Keratinocyte (primary cell): Measurements from ENCODE around the gene SERINC5.

Source experiments
- EZH2 ChIP-seq: IDR thresholded peaks from one replicate; pipeline ENCODE4 v1.6.1; 2012; ENCODE audit warnings: inconsistent platforms, mild to moderate bottlenecking, low read length, moderate library complexity
- TF ChIP-seq, protein P1 (sequence below), 3 experiments: IDR thresholded peaks in 1 of 3; conservative IDR thresholded peaks in 1 of 3; optimal IDR thresholded peaks in 1 of 3; 2 replicates in 2 of 3; 3 replicates in 1 of 3; pipeline versions ENCODE3 to v1.5.1; 2011; ENCODE audit warnings: low read length in 3 of 3, mild to moderate bottlenecking in 3 of 3, moderate library complexity in 2 of 3, control low read depth in 1 of 3, inconsistent platforms in 1 of 3; ENCODE audit not compliant: insufficient read depth in 2 of 3; ENCODE audit errors: extremely low read depth in 1 of 3

DNA sequence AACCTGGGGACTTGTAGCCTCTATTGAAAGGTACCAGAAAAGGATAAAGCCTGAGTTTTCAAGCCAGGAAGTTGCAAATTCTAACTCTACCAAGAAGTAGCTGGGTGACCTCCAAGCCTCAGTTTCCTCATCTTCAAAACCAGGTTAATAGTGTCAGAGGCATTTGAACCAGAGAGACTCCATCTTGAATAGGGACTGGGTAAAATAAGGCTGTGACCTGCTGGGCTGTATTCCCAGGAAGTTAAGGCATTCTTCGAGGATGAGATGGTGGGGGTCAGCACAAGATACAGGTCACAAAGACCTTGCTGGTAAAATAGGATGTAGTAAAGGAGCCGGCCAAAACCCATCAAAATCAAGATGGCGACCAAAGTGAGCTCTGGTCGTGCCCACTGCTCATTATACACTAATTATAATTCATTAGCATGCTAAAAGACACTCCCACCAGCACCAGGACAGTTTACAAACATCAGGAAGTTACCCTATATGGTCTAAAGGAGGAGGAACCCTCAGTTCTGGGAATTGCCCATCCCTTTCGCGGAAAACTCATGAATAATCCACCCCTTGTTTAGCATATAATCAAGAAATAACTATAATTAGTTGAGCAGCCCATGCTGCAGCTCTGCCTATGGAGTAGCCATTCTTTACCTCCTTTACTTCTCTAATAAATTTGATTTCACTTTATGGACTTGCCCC, 3.8 kb upstream of the SERINC5 start:
- TF ChIP-seq, protein P1, sequence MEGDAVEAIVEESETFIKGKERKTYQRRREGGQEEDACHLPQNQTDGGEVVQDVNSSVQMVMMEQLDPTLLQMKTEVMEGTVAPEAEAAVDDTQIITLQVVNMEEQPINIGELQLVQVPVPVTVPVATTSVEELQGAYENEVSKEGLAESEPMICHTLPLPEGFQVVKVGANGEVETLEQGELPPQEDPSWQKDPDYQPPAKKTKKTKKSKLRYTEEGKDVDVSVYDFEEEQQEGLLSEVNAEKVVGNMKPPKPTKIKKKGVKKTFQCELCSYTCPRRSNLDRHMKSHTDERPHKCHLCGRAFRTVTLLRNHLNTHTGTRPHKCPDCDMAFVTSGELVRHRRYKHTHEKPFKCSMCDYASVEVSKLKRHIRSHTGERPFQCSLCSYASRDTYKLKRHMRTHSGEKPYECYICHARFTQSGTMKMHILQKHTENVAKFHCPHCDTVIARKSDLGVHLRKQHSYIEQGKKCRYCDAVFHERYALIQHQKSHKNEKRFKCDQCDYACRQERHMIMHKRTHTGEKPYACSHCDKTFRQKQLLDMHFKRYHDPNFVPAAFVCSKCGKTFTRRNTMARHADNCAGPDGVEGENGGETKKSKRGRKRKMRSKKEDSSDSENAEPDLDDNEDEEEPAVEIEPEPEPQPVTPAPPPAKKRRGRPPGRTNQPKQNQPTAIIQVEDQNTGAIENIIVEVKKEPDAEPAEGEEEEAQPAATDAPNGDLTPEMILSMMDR (optimal IDR thresholded peaks at IDR 0.05 in 1 of 3, IDR thresholded peaks at IDR 0.05 in 1 of 3, conservative IDR thresholded peaks at IDR 0.05 in 1 of 3; ENCODE audit: extremely low read depth in 1 of 3, insufficient read depth in 2 of 3, low read length in 3 of 3), result no peak
- TF ChIP-seq EZH2, result no peak
